WTC11 (cell line): ENCODE results near the gene DCLK1. TPM values are rescaled to one million over a fixed set of nuclear protein-coding genes. Genes with fewer than 3 reads are reported as not detected.

Source experiments
- ATAC-seq: fragments of 200-7000 bp; cut with Tn5 transposase; 2 replicates; pipeline ENCODE4 v1.10.0; 2021; ENCODE audit warnings: mild to moderate bottlenecking, moderate library complexity
- CTCF ChIA-PET: fragments of 300-600 bp; sonication (Branson Sonifier 250); formaldehyde crosslinking; loops from one replicate; lab custom pipeline; 2021; ENCODE audit warnings: antibody characterized with exemption; lab: Charles Lee
- POLR2A ChIA-PET: fragments of 350-600 bp; sonication (Branson Sonifier 250); formaldehyde crosslinking; loops from one replicate; lab custom pipeline; 2021; ENCODE audit warnings: antibody characterized with exemption; lab: Charles Lee
- DNase-seq: peaks from one replicate; pipeline ENCODE4 v3.0.0; 2021; ENCODE audit warnings: low spot score
- H3K27ac Mint-ChIP-seq: 2 replicates; pipeline ENCODE4 v1.8.0; 2021; ENCODE audit warnings: mixed read lengths
- H3K27me3 Mint-ChIP-seq: 2 replicates; pipeline ENCODE4 v1.8.0; 2021; ENCODE audit warnings: low read depth, mild to moderate bottlenecking, moderate library complexity, mixed read lengths
- H3K36me3 Mint-ChIP-seq: 2 replicates; pipeline ENCODE4 v1.8.0; 2021; ENCODE audit warnings: mixed read lengths
- H3K4me1 Mint-ChIP-seq: 2 replicates; pipeline ENCODE4 v1.8.0; 2022; ENCODE audit warnings: mixed read lengths
- H3K4me3 Mint-ChIP-seq: 2 replicates; pipeline ENCODE4 v1.8.0; 2021; ENCODE audit warnings: mild to moderate bottlenecking, moderate library complexity, mixed read lengths
- H3K9me3 Mint-ChIP-seq: 2 replicates; pipeline ENCODE4 v1.8.0; 2021; ENCODE audit warnings: mixed read lengths
- CDX4 ChIP-seq: fragments of 250-450 bp; sonication (Bioruptor Pico); IDR thresholded peaks from 2 replicates; pipeline ENCODE4 v1.9.0; 2021; ENCODE audit warnings: moderate library complexity, mild to moderate bottlenecking, inconsistent platforms, borderline replicate concordance
- CREM ChIP-seq: sonication (generic); formaldehyde crosslinking; IDR thresholded peaks from 2 replicates; pipeline ENCODE4 v1.8.1; 2022; ENCODE audit warnings: mild to moderate bottlenecking, missing genetic modification reagents, moderate library complexity
- ELF4 ChIP-seq: sonication (generic); formaldehyde crosslinking; IDR thresholded peaks from 2 replicates; pipeline ENCODE4 v1.8.1; 2022; ENCODE audit warnings: low read depth, mild to moderate bottlenecking, moderate library complexity, missing genetic modification reagents
- ETV6 ChIP-seq: sonication (generic); formaldehyde crosslinking; IDR thresholded peaks from 2 replicates; pipeline ENCODE4 v1.8.1; 2022; ENCODE audit warnings: mild to moderate bottlenecking, missing genetic modification reagents
- HMGXB4 ChIP-seq: sonication (generic); formaldehyde crosslinking; IDR thresholded peaks from 2 replicates; pipeline ENCODE4 v1.8.1; 2023; ENCODE audit warnings: mild to moderate bottlenecking, moderate library complexity, missing genetic modification reagents
- IRF2 ChIP-seq: sonication (generic); formaldehyde crosslinking; IDR thresholded peaks from 2 replicates; pipeline ENCODE4 v1.8.0; 2022; ENCODE audit warnings: low read depth, missing genetic modification reagents, borderline replicate concordance
- MLX ChIP-seq: sonication (generic); formaldehyde crosslinking; IDR thresholded peaks from 2 replicates; pipeline ENCODE4 v1.8.1; 2023; ENCODE audit warnings: mild to moderate bottlenecking, missing genetic modification reagents, moderate library complexity
- NFYB ChIP-seq: sonication (generic); formaldehyde crosslinking; conservative IDR thresholded peaks from 2 replicates; pipeline ENCODE4 v1.8.0; 2022; ENCODE audit warnings: low read depth, missing genetic modification reagents
- NR2C2 ChIP-seq: sonication (generic); formaldehyde crosslinking; IDR thresholded peaks from 2 replicates; pipeline ENCODE4 v1.8.0; 2022; ENCODE audit warnings: mild to moderate bottlenecking, missing genetic modification reagents
- SMAD3 ChIP-seq: sonication (generic); formaldehyde crosslinking; IDR thresholded peaks from 2 replicates; pipeline ENCODE4 v1.8.0; 2022; ENCODE audit warnings: missing genetic modification reagents, mild to moderate bottlenecking, borderline replicate concordance
- TEAD1 ChIP-seq: sonication (generic); formaldehyde crosslinking; IDR thresholded peaks from 2 replicates; pipeline ENCODE4 v1.8.0; 2022; ENCODE audit warnings: mild to moderate bottlenecking, missing genetic modification reagents
- TP53 ChIP-seq: sonication (generic); formaldehyde crosslinking; IDR thresholded peaks from 2 replicates; pipeline ENCODE4 v1.8.1; 2023; ENCODE audit warnings: mild to moderate bottlenecking, missing genetic modification reagents
- ZNF416 ChIP-seq: fragments of 250-450 bp; sonication (Bioruptor Pico); IDR thresholded peaks from 2 replicates; pipeline ENCODE4 v1.9.0; 2021; ENCODE audit warnings: mild to moderate bottlenecking, inconsistent platforms
- ZNF671 ChIP-seq: fragments of 250-450 bp; sonication (Bioruptor Pico); IDR thresholded peaks from 2 replicates; pipeline ENCODE4 v1.8.0; 2021; ENCODE audit warnings: mild to moderate bottlenecking
- total RNA-seq: library from RNA; stranded (reverse); gene quantifications from 3 replicates; pipeline ENCODE4 v1.2.3, GENCODE V29; 2021
- TF ChIP-seq, protein P1 (sequence below): sonication (generic); formaldehyde crosslinking; IDR thresholded peaks from 2 replicates; pipeline ENCODE4 v1.8.1; 2022; ENCODE audit warnings: missing genetic modification reagents, borderline replicate concordance
- TF ChIP-seq, protein P2 (sequence below): sonication (generic); formaldehyde crosslinking; IDR thresholded peaks from 2 replicates; pipeline ENCODE4 v1.8.0; 2023; ENCODE audit warnings: missing genetic modification reagents
- TF ChIP-seq, protein P3 (sequence below): sonication (generic); formaldehyde crosslinking; IDR thresholded peaks from 2 replicates; pipeline ENCODE4 v1.8.1; 2022; ENCODE audit warnings: low read depth, missing genetic modification reagents, borderline replicate concordance
- TF ChIP-seq, protein P4 (sequence below): sonication (generic); formaldehyde crosslinking; conservative IDR thresholded peaks from 2 replicates; pipeline ENCODE4 v1.8.1; 2022; ENCODE audit warnings: mild to moderate bottlenecking, missing genetic modification reagents

DCLK1 gene
- total RNA-seq, 1 experiment from 2014 or later, result 18.5 TPM

DNA sequence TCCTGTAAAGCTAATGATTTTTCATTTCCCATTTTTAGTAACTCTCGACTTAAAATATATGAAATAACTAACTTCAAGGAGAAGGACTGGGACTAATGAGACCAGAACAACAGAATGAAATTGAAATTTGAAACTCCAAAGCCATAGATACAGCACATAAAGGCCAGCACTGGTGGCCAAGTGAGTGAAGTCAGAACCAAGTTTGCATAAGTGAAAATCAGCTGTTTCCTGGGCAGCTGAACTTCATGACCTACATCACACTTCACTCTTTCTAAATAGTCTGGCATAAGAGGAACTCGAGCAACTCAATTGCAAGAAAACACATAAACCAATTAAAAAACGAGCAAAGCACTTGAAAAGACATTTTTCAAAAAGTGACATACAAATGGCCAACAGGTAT, 84.5 kb downstream of the DCLK1 start:
- no peak for ATAC-seq
- H3K36me3 Mint-ChIP-seq, result no peaks in the 10 kb centered on the region; the same call in 1 of the 2 replicates
- TF ChIP-seq MLX (CRISPR knock-in tag), result no peak
- TF ChIP-seq HMGXB4 (CRISPR knock-in tag), result no peak
- no peak for TF ChIP-seq TEAD1 (CRISPR knock-in tag)
- no peak for TF ChIP-seq ZNF416 (CRISPR knock-in tag)
- no peak for TF ChIP-seq TP53 (CRISPR knock-in tag)
- TF ChIP-seq CDX4, result no peak
- no peak for TF ChIP-seq NFYB (CRISPR knock-in tag)
- TF ChIP-seq CREM (CRISPR knock-in tag), result no peak
- TF ChIP-seq, protein P1, sequence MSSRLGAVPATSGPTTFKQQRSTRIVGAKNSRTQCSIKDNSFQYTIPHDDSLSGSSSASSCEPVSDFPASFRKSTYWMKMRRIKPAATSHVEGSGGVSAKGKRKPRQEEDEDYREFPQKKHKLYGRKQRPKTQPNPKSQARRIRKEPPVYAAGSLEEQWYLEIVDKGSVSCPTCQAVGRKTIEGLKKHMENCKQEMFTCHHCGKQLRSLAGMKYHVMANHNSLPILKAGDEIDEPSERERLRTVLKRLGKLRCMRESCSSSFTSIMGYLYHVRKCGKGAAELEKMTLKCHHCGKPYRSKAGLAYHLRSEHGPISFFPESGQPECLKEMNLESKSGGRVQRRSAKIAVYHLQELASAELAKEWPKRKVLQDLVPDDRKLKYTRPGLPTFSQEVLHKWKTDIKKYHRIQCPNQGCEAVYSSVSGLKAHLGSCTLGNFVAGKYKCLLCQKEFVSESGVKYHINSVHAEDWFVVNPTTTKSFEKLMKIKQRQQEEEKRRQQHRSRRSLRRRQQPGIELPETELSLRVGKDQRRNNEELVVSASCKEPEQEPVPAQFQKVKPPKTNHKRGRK (CRISPR knock-in tag), result no peak
- no peak for TF ChIP-seq ETV6
- no peak for TF ChIP-seq NR2C2
- TF ChIP-seq, protein P2, sequence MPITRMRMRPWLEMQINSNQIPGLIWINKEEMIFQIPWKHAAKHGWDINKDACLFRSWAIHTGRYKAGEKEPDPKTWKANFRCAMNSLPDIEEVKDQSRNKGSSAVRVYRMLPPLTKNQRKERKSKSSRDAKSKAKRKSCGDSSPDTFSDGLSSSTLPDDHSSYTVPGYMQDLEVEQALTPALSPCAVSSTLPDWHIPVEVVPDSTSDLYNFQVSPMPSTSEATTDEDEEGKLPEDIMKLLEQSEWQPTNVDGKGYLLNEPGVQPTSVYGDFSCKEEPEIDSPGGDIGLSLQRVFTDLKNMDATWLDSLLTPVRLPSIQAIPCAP (CRISPR knock-in tag), result no peak
- no peak for TF ChIP-seq IRF2 (CRISPR knock-in tag)

GRCh38 chr13:36038785-36039555, 92.2 kb downstream of the DCLK1 start:
- TF ChIP-seq ELF4 (no peak), ZNF671 (CRISPR knock-in tag) (no peak), SMAD3 (CRISPR knock-in tag) (no peak)
- TF ChIP-seq, protein P3, sequence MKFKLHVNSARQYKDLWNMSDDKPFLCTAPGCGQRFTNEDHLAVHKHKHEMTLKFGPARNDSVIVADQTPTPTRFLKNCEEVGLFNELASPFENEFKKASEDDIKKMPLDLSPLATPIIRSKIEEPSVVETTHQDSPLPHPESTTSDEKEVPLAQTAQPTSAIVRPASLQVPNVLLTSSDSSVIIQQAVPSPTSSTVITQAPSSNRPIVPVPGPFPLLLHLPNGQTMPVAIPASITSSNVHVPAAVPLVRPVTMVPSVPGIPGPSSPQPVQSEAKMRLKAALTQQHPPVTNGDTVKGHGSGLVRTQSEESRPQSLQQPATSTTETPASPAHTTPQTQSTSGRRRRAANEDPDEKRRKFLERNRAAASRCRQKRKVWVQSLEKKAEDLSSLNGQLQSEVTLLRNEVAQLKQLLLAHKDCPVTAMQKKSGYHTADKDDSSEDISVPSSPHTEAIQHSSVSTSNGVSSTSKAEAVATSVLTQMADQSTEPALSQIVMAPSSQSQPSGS (CRISPR knock-in tag), result no peak
- TF ChIP-seq, protein P4, sequence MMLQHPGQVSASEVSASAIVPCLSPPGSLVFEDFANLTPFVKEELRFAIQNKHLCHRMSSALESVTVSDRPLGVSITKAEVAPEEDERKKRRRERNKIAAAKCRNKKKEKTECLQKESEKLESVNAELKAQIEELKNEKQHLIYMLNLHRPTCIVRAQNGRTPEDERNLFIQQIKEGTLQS (CRISPR knock-in tag), result no peak
- TF ChIP-seq, all 79 proteins: peak for 0
- POLR2A ChIA-PET, result no interaction called here
- H3K27ac Mint-ChIP-seq, result no peak overlapping the region
- no peak overlapping the region for H3K4me3 Mint-ChIP-seq
- no peaks in the 10 kb centered on the region for H3K36me3 Mint-ChIP-seq
- H3K27me3 Mint-ChIP-seq, result no peaks in the 10 kb centered on the region
- DNase-seq (no peak), ATAC-seq (no peak)
- CTCF ChIA-PET, result no interaction called here
- peaks cover 4% of the 10 kb centered on the region for H3K4me1 Mint-ChIP-seq
- peaks cover 7% of the 10 kb centered on the region for H3K9me3 Mint-ChIP-seq

More for the DNA sequence above, 84.5 kb downstream of the DCLK1 start:
- Mint-ChIP-seq H3K9me3 (peaks cover 8% of the 10 kb centered on the region), H3K27ac (no peak overlapping the region), H3K4me3 (no peak overlapping the region), H3K27me3 (no peaks in the 10 kb centered on the region), H3K4me1 (peaks cover 6% of the 10 kb centered on the region)
- DNase-seq, result no peak
- CTCF ChIA-PET, result no interaction called here
- POLR2A ChIA-PET, result no interaction called here
